ENCODE results near the gene SERPINB3. TPM values are rescaled to one million over a fixed set of nuclear protein-coding genes. Genes with fewer than 3 reads are reported as not detected.

Gene SERPINB3
- total and polyA plus RNA-seq, 4 donors = 0.05 TPM; not detected in 3

- no peak overlapping the region for H3K9ac ChIP-seq (ENCODE audit: low read depth in 1 of 2, low read length in 2 of 2)
- H3K4me1 ChIP-seq (ENCODE audit: control insufficient read depth in 4 of 4, insufficient read depth in 4 of 4, low read length in 3 of 4) = no peaks in the 10 kb centered on the region
- WGBS = 83% methylated on average over 4 of the region's 4 CpGs
- H3K36me3 ChIP-seq (ENCODE audit: control insufficient read depth in 4 of 4, insufficient read depth in 3 of 4, low read depth in 1 of 4, low read length in 3 of 4) = no peaks in the 10 kb centered on the region
- DNase-seq (ENCODE audit: low spot score) = no peak
- H3K4me3 ChIP-seq (ENCODE audit: low read depth in 1 of 3, low read length in 3 of 3) = no peak overlapping the region
- no peak overlapping the region for H3K27ac ChIP-seq (ENCODE audit: low read depth in 1 of 2, low read length in 2 of 2)
- TF ChIP-seq MAX (IDR thresholded peaks at IDR 0.05) (no peak), RXRA (IDR thresholded peaks at IDR 0.05) (no peak), ATF3 (IDR thresholded peaks at IDR 0.05) (no peak), CTCF (IDR thresholded peaks at IDR 0.05; ENCODE audit: low read depth, low read length, missing input control) (no peak), NR2F2 (IDR thresholded peaks at IDR 0.05) (no peak), HNF4A (conservative IDR thresholded peaks at IDR 0.05) (no peak), JUND (IDR thresholded peaks at IDR 0.05) (no peak), FOXA1 (IDR thresholded peaks at IDR 0.05) (no peak), ZBTB33 (IDR thresholded peaks at IDR 0.05) (no peak), YY1 (IDR thresholded peaks at IDR 0.05) (no peak), EGR1 (IDR thresholded peaks at IDR 0.05; ENCODE audit: low read depth in 2 of 2) (no peak), GABPA (IDR thresholded peaks at IDR 0.05 in 1 of 2, conservative IDR thresholded peaks at IDR 0.05 in 1 of 2) (no peak), FOXA2 (IDR thresholded peaks at IDR 0.05) (no peak), SP1 (IDR thresholded peaks at IDR 0.05) (no peak), HNF4G (IDR thresholded peaks at IDR 0.05) (no peak), REST (IDR thresholded peaks at IDR 0.05) (no peak), RAD21 (IDR thresholded peaks at IDR 0.05) (no peak), TAF1 (conservative IDR thresholded peaks at IDR 0.05) (no peak)
- H3K9me3 ChIP-seq (ENCODE audit: control insufficient read depth in 4 of 4, low read length in 3 of 4) = no peaks in the 10 kb centered on the region
- no peaks in the 10 kb centered on the region for H3K27me3 ChIP-seq (ENCODE audit: control insufficient read depth in 4 of 4, insufficient read depth in 4 of 4, low read length in 3 of 4)
Measured at GRCh38 chr18:63613420-63613819, 48.3 kb downstream of the SERPINB3 start.

Measured in liver (tissue), 9 donors.